Stimulated activated CD8-positive, alpha-beta memory T cell treated with anti-CD3 and anti-CD28 coated beads, Interleukin-7, amount 100 ng/mL, for 48 hours (primary cell): Measurements from ENCODE around the gene SPRR2A.
"Not testable (repeated sequence)": the region's sequence is repeated elsewhere in the genome, so short reads cannot be mapped to it uniquely, and the experiment has no call there.

ENCODE experiments used
- DNase-seq, 2 donors: peaks; one replicate each; pipeline ENCODE4 v3.0.0-alpha.2; 2020; ENCODE audit warnings: low read depth in 1 of 2; ENCODE audit errors: extremely low read depth in 1 of 2

SPRR2A gene

GRCh38 chr1:153025797-153026196, 31.5 kb downstream of the SPRR2A start:
- no peak for DNase-seq

- no peak for DNase-seq
Observed at GRCh38 chr1:153024413-153024812, 32.9 kb downstream of the SPRR2A start.

DNA sequence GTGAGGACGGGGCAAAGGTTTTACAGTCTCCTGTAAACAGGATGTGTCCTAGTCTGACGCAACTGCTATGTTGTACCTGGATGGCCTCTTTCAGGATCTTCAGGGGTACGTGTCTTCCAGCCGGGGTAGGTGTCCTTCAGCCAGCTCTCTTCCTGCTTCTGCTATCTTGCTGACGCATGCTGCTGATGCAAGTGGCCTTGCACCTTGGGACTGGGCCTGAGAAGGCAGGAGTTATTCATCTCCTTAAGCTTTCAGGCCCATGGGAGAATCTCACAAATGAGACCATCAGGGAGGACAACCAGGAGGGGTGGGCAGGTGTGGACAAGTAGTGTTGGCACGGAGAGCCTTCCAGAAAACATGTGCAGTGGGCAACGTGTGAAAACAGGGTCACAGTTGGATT, 34.2 kb downstream of the SPRR2A start:
- DNase-seq, result no peak

- DNase-seq, result not testable (repeated sequence)
Observed at GRCh38 chr1:153022340-153022739, 35.0 kb downstream of the SPRR2A start.

GRCh38 chr1:153021829-153022228, 35.5 kb downstream of the SPRR2A start:
- DNase-seq, result not testable (repeated sequence)

GRCh38 chr1:153011235-153011758, 46.0 kb downstream of the SPRR2A start:
- DNase-seq, result not testable (repeated sequence)
